ENCODE data around the gene WSCD1. TPM values are rescaled to one million over a fixed set of nuclear protein-coding genes. Genes with fewer than 3 reads are reported as not detected.

Gene WSCD1
- total RNA-seq = 10 to 100 TPM; 19.5 to 22.3 TPM

GRCh38 chr17:6069539-6070429 lies at the start of gene WSCD1:
Gene WSCD1 (plus strand): TSS chr17:6070379. CDS start chr17:6080659, 10,280 bp downstream.
- H3K36me3 ChIP-seq = no peaks in the 10 kb centered on the region
- TF ChIP-seq, protein P1, sequence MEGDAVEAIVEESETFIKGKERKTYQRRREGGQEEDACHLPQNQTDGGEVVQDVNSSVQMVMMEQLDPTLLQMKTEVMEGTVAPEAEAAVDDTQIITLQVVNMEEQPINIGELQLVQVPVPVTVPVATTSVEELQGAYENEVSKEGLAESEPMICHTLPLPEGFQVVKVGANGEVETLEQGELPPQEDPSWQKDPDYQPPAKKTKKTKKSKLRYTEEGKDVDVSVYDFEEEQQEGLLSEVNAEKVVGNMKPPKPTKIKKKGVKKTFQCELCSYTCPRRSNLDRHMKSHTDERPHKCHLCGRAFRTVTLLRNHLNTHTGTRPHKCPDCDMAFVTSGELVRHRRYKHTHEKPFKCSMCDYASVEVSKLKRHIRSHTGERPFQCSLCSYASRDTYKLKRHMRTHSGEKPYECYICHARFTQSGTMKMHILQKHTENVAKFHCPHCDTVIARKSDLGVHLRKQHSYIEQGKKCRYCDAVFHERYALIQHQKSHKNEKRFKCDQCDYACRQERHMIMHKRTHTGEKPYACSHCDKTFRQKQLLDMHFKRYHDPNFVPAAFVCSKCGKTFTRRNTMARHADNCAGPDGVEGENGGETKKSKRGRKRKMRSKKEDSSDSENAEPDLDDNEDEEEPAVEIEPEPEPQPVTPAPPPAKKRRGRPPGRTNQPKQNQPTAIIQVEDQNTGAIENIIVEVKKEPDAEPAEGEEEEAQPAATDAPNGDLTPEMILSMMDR (IDR thresholded peaks at IDR 0.05) = no peak
- no peak within 1 kb of the TSS for H3K27ac ChIP-seq
- H3K4me3 ChIP-seq = peak within 1 kb of the TSS; percentile 49
- H3K9ac ChIP-seq (ENCODE audit: low read depth in 2 of 2, low read length in 2 of 2) = peak within 1 kb of the TSS; percentile 57 to 73
- H3K27me3 ChIP-seq = peaks cover under 1% of the 10 kb centered on the region
- intact Hi-C loops (cut with DNase I) = no loop called here
- no peaks in the 10 kb centered on the region for H3K4me1 ChIP-seq
- DNase-seq = peak; percentile 24
- no peaks in the 10 kb centered on the region for H3K9me3 ChIP-seq

- no peaks in the 10 kb centered on the region for H3K4me1 ChIP-seq
- TF ChIP-seq, protein P1 (IDR thresholded peaks at IDR 0.05) = no peak
- intact Hi-C loops (cut with DNase I) = no loop called here
- no peak overlapping the region for H3K9ac ChIP-seq (ENCODE audit: low read depth in 2 of 2, low read length in 2 of 2)
- H3K9me3 ChIP-seq = no peaks in the 10 kb centered on the region
- no peaks in the 10 kb centered on the region for H3K36me3 ChIP-seq
- H3K4me3 ChIP-seq = no peak overlapping the region
- no peak for DNase-seq
- H3K27ac ChIP-seq = no peak overlapping the region
- peaks cover 4% of the 10 kb centered on the region for H3K27me3 ChIP-seq
Observed at GRCh38 chr17:6021011-6021400, 49.2 kb upstream of the WSCD1 start.

- TF ChIP-seq, protein P1 (IDR thresholded peaks at IDR 0.05) = no peak
- DNase-seq = no peak
- H3K27me3 ChIP-seq = peaks cover 4% of the 10 kb centered on the region
- no peaks in the 10 kb centered on the region for H3K4me1 ChIP-seq
- no peak overlapping the region for H3K4me3 ChIP-seq
- H3K9me3 ChIP-seq = no peaks in the 10 kb centered on the region
- H3K9ac ChIP-seq (ENCODE audit: low read depth in 2 of 2, low read length in 2 of 2) = no peak overlapping the region
- no peak overlapping the region for H3K27ac ChIP-seq
- intact Hi-C loops (cut with DNase I) = no loop called here
- H3K36me3 ChIP-seq = no peaks in the 10 kb centered on the region
Observed at GRCh38 chr17:6021627-6022026, 48.6 kb upstream of the WSCD1 start.

DNA sequence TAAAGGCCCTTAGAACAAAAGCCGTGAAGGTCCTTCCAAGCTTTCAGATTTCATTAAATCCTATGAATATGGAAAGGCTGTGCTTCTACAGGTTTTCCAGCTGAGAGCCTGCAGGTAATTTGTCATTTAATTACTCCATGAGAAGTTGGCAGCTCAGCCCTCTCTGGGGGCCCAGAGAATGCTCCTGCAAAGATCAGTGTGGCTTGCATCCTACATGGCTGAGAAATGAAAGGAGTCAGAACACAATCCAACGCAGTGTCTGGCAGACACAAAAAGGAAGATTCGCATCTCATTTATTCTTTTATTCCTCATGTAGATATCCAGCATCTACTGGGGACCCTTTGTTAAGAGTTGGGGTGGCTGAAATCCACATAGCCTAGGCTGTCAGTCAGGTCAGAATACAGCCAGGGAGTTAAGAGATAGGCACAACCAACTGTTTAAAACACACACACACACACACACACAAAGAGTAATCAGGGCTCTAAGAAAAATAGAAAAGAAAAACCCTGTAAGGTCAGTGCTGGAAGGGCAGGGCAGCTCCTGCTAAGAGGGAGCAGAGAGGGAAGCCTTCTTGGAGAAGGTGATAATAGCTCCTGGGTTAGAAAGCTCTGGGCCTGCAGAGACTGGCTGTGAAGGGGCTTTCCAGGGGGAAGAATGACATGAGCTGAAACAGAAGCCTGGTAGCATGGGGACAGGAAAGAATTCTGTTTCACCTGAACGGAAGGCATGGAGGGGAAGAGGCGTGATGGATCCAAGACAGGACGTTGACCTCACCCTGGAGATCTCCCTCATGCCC lies 46.9 kb upstream of the WSCD1 start:
- TF ChIP-seq, protein P1 (IDR thresholded peaks at IDR 0.05) = no peak
- H3K27ac ChIP-seq = no peak overlapping the region
- peaks cover 4% of the 10 kb centered on the region for H3K27me3 ChIP-seq
- DNase-seq = no peak
- H3K4me3 ChIP-seq = no peak overlapping the region
- H3K4me1 ChIP-seq = no peaks in the 10 kb centered on the region
- no peaks in the 10 kb centered on the region for H3K9me3 ChIP-seq
- H3K9ac ChIP-seq (ENCODE audit: low read depth in 2 of 2, low read length in 2 of 2) = no peak overlapping the region
- no peaks in the 10 kb centered on the region for H3K36me3 ChIP-seq
- intact Hi-C loops (cut with DNase I) = no loop called here

DNA sequence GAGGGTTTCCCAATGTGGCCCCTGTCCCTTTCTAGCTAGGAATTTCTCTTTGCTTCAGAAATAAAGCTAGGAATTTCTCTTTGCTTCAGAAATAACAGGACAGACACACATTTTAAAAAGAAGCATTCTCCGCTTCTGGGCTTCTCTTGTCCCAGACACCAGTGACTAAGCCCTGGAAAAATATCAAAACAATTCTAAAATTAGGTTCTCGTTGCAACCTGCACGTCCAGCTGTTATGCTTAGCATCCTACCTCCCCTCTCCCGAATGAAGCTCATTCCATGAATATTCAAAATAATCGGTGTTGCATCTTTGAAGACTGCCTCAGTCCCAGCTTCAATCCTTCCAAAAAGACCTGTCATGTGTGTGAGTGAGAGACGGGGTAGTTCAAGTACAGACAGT lies 45.6 kb upstream of the WSCD1 start:
- H3K27me3 ChIP-seq = peaks cover 4% of the 10 kb centered on the region

More for the DNA sequence above, 45.6 kb upstream of the WSCD1 start:
- Histone ChIP-seq H3K4me1 (no peaks in the 10 kb centered on the region), H3K9ac (ENCODE audit: low read depth in 2 of 2, low read length in 2 of 2) (no peak overlapping the region), H3K36me3 (no peaks in the 10 kb centered on the region), H3K9me3 (no peaks in the 10 kb centered on the region), H3K4me3 (no peak overlapping the region), H3K27ac (no peak overlapping the region)
- intact Hi-C loops (cut with DNase I) = no loop called here
- no peak for DNase-seq
- TF ChIP-seq, protein P1 (IDR thresholded peaks at IDR 0.05) = no peak
